Stimulated activated CD4-positive, alpha-beta T cell treated with anti-CD3 and anti-CD28 coated beads, Interleukin-4, amount 100 ng/mL, for 48 hours (primary cell): ENCODE data around the gene PARS2.
A peak's percentile ranks its signal among the peaks of the same experiment; 100 is the strongest.
"Not testable (repeated sequence)": the region's sequence is repeated elsewhere in the genome, so short reads cannot be mapped to it uniquely, and the experiment has no call there.

Experiments used
- DNase-seq, 2 donors: peaks; one replicate each; pipeline ENCODE4 v3.0.0-alpha.2; 2020; ENCODE audit warnings: low read depth in 2 of 2

The PARS2 gene

GRCh38 chr1:54800041-54800898, 35.9 kb upstream of the PARS2 start:
- no peak for DNase-seq

- DNase-seq = peak; percentile 27 to 37
These were observed 34.7 kb upstream of the PARS2 start for GRCh38 chr1:54798769-54799641.

- no peak for DNase-seq
These were observed 33.9 kb upstream of the PARS2 start for GRCh38 chr1:54798206-54798605.

- no peak for DNase-seq
These were observed 32.6 kb upstream of the PARS2 start for GRCh38 chr1:54796902-54797301.

- no peak for DNase-seq
These were observed 31.6 kb upstream of the PARS2 start for GRCh38 chr1:54795841-54796468.

- DNase-seq = no peak
These were observed 31.0 kb upstream of the PARS2 start for GRCh38 chr1:54795356-54795665.

- no peak for DNase-seq
These were observed 30.4 kb upstream of the PARS2 start for GRCh38 chr1:54794451-54795355.

- no peak for DNase-seq
These were observed 28.5 kb upstream of the PARS2 start for GRCh38 chr1:54792686-54793282.

GRCh38 chr1:54791880-54792522, 27.7 kb upstream of the PARS2 start:
- DNase-seq = peak; percentile 60 to 71

- no peak for DNase-seq
These were observed 24.1 kb upstream of the PARS2 start for GRCh38 chr1:54788459-54788858.

GRCh38 chr1:54787604-54788003, 23.3 kb upstream of the PARS2 start:
- no peak for DNase-seq

GRCh38 chr1:54786778-54787177, 22.5 kb upstream of the PARS2 start:
- no peak for DNase-seq

- DNase-seq = no peak
These were observed 19.7 kb upstream of the PARS2 start for GRCh38 chr1:54784066-54784465.

- no peak for DNase-seq
These were observed 18.3 kb upstream of the PARS2 start for GRCh38 chr1:54782588-54782987.

- DNase-seq = no peak
These were observed 17.8 kb upstream of the PARS2 start for GRCh38 chr1:54782156-54782555.

- DNase-seq = no peak
These were observed 16.9 kb upstream of the PARS2 start for GRCh38 chr1:54781023-54781723.

- DNase-seq = no peak
These were observed 13.1 kb upstream of the PARS2 start for GRCh38 chr1:54777431-54777830.

GRCh38 chr1:54777011-54777410, 12.7 kb upstream of the PARS2 start:
- DNase-seq = no peak

GRCh38 chr1:54775828-54776721, 11.8 kb upstream of the PARS2 start:
- not testable (repeated sequence) for DNase-seq
